H7 (cell line): Measurements from ENCODE around the gene DGKB. TPM values are rescaled to one million over a fixed set of nuclear protein-coding genes. Genes with fewer than 3 reads are reported as not detected.

Experiments
- DNase-seq: peaks from one replicate; pipeline ENCODE4 v3.0.0; 2012
- H3K27me3 ChIP-seq: 2 replicates; pipeline ENCODE4 v1.6.0; 2011; ENCODE audit warnings: mild to moderate bottlenecking, low read length; ENCODE audit not compliant: control insufficient read depth, insufficient read depth
- H3K36me3 ChIP-seq: replicated peaks from 2 replicates; pipeline ENCODE4 v1.5.1; 2011; ENCODE audit warnings: low read length; ENCODE audit not compliant: control insufficient read depth, insufficient read depth
- H3K4me3 ChIP-seq: 2 replicates; pipeline ENCODE4 v1.5.1; 2011; ENCODE audit warnings: low read depth, mild to moderate bottlenecking, control low read depth, low read length, moderate library complexity; ENCODE audit not compliant: insufficient read depth
- total RNA-seq: library from RNA; depleted of rRNA; stranded (reverse); fragments of >200 nt; shearing (Covaris generic); gene quantifications from 2 replicates; pipeline ENCODE4 v1.2.3, GENCODE V29; 2014; rRNA removed

DGKB gene
- 0.26 and 0.52 TPM in 2 replicates for total RNA-seq

DNA sequence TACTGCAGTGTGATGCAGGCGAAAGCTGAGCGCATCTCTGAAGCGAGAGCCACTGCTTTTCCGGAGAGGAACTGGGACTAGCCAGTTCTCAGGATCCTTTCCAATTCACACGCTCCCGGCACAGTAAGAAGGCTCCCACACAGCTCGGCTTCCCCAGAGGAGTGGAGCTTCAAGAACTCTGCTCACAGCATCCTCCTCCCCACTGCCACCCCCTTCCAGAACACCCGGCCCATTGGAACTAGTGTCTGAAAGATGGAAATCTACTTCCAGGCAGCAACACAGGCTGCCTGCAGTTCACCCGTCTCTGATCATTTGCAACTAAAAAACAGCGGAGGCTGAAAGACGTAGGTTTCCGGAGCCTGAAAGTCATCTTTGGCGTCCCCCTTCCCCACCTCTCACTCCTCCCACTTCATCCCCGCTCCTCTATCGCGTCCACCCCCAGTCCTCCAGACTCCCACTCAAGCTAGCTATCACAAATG, at the start of gene DGKB:
TSS of gene DGKB (minus strand) at position 163 of the 479 bp plus-strand sequence.
- DNase-seq = peak; percentile 1

DNA sequence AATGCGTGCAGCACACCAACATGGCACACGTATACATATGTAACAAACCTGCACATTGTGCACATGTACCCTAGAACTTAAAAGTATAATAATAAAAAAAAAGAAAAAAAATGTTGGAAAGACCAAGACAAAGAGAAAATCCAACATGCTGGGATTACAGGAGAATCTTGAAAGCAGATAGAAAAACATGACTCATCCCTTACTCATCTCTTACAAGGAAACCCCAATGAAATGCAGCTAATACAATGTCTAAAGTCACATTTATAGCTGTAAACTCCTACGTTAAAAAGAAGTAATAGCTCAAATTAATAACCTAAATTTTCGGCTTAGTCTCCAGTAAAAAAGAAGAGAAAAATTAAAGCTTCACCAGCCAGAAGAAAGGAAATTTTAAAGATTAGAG, 47.5 kb upstream of the DGKB start:
- no peaks in the 10 kb centered on the region for H3K36me3 ChIP-seq
- no peaks in the 10 kb centered on the region for H3K27me3 ChIP-seq
- no peak for DNase-seq
- H3K4me3 ChIP-seq = no peak overlapping the region

More for the DNA sequence above, at the start of gene DGKB:
- H3K36me3 ChIP-seq = no peaks in the 10 kb centered on the region
- peak within 1 kb of the TSS; percentile 30; the same call in 1 of the 2 replicates for H3K4me3 ChIP-seq
- H3K27me3 ChIP-seq = no peaks in the 10 kb centered on the region

DNA sequence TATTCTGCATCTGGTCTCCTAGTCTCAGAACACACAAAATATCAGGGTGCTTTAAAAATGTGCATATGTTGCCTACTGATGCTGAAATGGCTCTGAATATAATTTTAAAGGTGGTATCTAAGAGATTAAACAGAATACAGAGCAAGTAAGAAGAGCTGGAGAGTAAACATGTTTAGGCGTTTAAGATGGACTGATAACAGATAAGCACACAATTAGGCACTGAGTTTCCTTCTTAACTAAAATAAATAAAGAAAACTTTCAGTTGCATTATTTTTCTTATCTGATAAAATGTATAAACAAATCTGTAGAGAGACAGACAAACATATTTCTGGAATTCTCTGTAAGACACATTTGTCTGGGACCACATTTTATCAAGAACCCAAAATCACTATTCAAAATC, 35.6 kb upstream of the DGKB start:
- DNase-seq = no peak
- no peaks in the 10 kb centered on the region for H3K27me3 ChIP-seq
- no peaks in the 10 kb centered on the region for H3K36me3 ChIP-seq
- no peak overlapping the region for H3K4me3 ChIP-seq

DNA sequence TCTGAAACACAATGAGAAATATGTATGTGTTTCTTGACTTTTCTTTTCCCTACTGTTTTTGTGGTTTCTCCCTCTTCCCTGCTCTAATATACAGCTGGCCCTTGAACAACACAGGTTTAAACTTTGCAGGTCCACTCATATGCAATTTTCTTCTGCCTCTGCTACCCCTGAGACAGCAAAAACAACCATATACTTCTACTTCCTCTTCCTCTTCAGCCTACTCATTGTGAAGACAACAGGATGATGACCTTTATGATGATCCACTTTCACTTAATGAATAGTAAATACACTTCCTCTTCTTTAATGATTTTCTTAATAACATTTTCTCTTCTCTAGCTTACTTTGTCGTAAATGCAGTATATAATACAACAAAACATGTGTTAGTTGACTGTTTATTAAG, 35.0 kb upstream of the DGKB start:
- DNase-seq = no peak
- H3K4me3 ChIP-seq = no peak overlapping the region
- H3K36me3 ChIP-seq = no peaks in the 10 kb centered on the region
- no peaks in the 10 kb centered on the region for H3K27me3 ChIP-seq

DNA sequence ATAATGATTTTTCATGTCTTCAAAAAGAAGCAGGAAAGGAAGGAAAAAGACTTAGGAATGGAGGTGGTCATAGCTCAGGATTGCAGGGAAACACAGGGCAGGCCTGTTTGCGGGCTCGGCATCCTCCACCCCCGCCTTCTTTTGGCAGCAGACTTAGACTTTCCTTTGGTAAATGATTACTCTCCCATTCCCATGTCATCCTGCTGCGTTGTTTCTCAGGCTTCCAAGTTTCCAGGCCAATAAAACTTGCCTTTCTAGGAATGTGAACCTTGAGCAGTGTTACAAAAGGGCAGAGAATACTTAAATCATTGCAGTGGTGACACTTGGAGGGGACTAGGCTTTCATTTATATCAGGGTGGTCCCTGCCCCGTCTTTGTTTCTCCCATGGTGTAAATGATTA, 34.0 kb upstream of the DGKB start:
- no peak for DNase-seq
- no peaks in the 10 kb centered on the region for H3K36me3 ChIP-seq
- no peaks in the 10 kb centered on the region for H3K27me3 ChIP-seq
- H3K4me3 ChIP-seq = no peak overlapping the region

DNA sequence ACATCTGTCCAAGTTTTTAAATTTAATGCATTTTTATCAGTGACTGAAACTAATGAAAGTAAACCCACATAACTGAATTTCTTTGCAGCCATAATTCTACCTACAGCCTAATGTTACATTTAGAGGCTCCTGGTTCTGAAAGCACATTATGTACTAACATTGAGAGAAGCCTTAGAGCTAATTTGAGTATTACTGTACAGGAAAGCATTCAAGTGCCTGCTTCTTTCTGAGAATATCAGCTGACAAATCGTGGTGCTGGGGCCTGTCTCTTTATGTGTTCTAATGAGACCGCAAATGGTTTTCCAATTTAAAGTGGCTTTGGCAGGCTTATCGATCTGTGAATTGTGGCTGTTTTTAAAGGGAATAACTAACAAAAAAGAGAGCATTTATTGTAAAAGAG, 32.3 kb upstream of the DGKB start:
- no peaks in the 10 kb centered on the region for H3K36me3 ChIP-seq
- H3K4me3 ChIP-seq = no peak overlapping the region
- DNase-seq = no peak
- no peaks in the 10 kb centered on the region for H3K27me3 ChIP-seq

DNA sequence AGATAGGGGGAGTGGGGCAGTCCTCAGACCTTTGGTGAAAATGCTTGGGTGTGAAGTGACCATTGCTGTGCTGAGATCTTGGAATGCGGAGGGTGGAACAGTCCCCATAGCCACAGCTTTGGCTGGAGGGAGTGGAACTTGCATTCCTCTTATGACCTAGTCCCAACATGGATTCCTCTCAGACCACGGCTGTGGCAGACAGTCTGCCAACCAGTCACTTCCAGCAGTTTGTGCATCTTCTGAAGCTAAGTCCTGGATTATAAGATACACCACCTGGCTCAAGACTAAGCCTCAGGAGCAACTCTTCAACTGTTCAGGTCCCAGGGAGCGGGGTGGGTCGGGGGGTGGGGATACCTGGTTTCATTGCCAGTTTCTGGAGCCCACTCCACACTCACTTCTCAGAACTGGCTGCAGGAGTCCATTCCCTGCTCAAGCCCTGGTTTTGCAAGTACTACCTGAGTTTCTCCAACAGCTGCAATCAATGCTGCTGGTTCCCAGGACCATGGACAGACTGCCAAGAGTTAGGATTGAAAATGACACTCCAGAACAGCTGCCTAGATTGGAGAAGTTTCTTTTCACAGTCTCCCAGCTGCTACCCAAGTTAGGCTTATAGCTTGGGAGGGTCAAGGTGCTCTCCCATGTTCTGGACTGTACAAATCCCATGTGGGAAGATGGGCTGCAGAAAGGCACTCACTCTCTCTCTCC, 29.1 kb upstream of the DGKB start:
- no peaks in the 10 kb centered on the region for H3K27me3 ChIP-seq
- H3K36me3 ChIP-seq = no peaks in the 10 kb centered on the region
- no peak overlapping the region for H3K4me3 ChIP-seq
- DNase-seq = no peak

DNA sequence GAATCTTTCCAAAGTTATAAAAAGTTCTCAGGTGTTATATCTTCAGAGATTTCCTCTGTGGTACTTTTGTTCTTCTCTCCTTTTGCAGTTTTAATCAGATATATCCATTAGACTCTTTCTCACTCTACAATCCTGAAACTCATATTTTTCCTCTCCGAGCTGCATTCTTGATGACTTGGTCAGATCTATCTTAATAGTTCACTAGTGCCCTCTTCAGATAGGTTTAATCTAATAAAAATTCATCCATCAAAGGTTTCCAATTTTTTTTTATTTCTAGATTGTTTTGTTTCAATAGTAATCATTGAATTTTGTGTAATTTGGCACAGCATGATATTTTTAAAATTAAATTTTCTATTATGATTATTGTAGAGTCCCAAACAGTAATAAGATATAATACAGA, 21.8 kb upstream of the DGKB start:
- DNase-seq = no peak
- Histone ChIP-seq H3K36me3 (no peaks in the 10 kb centered on the region), H3K27me3 (no peaks in the 10 kb centered on the region), H3K4me3 (no peak overlapping the region)

- no peaks in the 10 kb centered on the region for H3K36me3 ChIP-seq
- H3K4me3 ChIP-seq = no peak overlapping the region
- DNase-seq = no peak
- H3K27me3 ChIP-seq = no peaks in the 10 kb centered on the region
Measured at GRCh38 chr7:14911077-14911476, 8.5 kb upstream of the DGKB start.

DNA sequence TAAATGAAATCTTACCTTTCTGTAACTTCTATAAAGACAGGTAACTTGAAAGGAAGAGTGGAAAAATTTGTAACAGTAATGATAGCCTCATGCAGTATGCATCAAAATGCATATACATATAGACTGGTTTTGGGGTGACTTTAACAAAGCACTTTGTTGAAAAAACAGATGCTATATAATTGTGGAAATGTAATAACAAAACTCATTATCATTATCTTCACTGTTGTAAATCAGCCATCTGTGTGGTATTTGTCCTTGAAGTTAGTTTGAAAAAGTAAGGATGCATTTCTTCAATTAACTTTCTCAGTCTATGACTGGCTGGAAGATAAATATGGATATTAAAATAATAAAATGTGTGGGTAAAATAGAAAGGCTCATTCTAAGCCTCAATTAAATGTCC, 6.1 kb upstream of the DGKB start:
- no peak for DNase-seq

DNA sequence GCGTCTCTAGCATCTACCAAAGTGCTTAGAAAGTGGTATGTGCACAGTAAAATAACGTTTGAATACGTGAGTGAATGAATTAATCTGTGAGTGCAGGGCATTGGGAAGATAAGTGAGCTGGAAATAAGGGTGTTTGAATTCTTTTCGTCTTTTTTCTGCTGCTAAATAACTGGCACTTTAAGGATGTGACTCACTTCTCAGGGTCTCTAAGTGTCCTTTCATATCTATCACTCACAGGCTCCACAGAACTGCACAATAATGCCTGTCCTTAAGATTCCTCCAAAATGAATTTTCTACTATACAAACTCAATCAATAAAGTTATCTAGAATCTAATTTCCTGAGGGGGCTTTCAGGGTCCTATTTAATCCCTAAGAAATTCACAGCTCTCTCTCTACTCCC, 3.2 kb upstream of the DGKB start:
- no peak for DNase-seq
- Histone ChIP-seq H3K27me3 (no peaks in the 10 kb centered on the region), H3K4me3 (no peak overlapping the region), H3K36me3 (no peaks in the 10 kb centered on the region)

More for the DNA sequence above, 6.1 kb upstream of the DGKB start:
- H3K36me3 ChIP-seq = no peaks in the 10 kb centered on the region
- H3K4me3 ChIP-seq = no peak overlapping the region
- H3K27me3 ChIP-seq = no peaks in the 10 kb centered on the region

GRCh38 chr7:14900051-14900450, 2.5 kb downstream of the DGKB start:
- no peak overlapping the region for H3K4me3 ChIP-seq
- H3K27me3 ChIP-seq = no peaks in the 10 kb centered on the region
- no peaks in the 10 kb centered on the region for H3K36me3 ChIP-seq
- no peak for DNase-seq

GRCh38 chr7:14899030-14899429, 3.5 kb downstream of the DGKB start:
- no peak for DNase-seq
- H3K36me3 ChIP-seq = no peaks in the 10 kb centered on the region

DNA sequence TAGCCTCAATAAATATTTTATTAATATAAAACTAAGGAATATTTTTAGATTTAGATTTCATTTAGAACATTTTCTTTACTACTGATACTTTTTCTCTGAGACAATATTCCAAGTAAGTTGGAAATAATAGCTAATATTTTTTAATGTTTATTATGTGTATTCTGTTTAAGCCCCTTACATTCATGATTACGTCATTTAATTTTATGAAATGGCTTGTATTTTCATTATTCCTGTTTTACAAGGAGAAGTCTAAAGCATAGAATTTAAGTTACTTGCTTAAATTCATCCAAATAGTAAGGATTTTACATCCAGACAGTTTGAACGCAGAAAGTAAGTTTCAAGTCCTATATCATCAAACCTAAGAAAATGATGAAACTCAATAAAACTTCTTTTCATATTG, 6.1 kb downstream of the DGKB start:
- H3K4me3 ChIP-seq = no peak overlapping the region
- no peak for DNase-seq
- H3K36me3 ChIP-seq = no peaks in the 10 kb centered on the region
- H3K27me3 ChIP-seq = no peaks in the 10 kb centered on the region

More at GRCh38 chr7:14899030-14899429, 3.5 kb downstream of the DGKB start:
- Histone ChIP-seq H3K27me3 (no peaks in the 10 kb centered on the region), H3K4me3 (no peak overlapping the region)

DNA sequence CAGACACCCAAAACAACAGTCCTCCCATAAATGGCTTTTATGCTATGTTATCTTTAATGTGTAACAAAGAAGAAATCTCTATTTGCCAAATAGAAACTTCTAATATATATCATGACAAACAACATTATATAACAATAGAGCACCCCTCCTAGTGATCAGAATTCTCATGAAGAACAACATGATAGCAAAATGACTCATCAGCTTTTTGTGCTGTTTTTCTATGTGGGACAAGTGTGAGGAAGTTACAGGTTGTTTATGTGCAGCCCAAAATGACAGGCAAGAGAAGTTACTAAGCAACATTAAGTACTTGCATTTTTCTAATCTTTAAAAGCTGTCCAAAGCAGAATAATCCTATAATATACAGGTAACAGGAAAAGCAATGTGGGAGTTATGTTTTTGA, 7.7 kb downstream of the DGKB start:
- Histone ChIP-seq H3K36me3 (no peaks in the 10 kb centered on the region), H3K4me3 (no peak overlapping the region), H3K27me3 (no peaks in the 10 kb centered on the region)
- no peak for DNase-seq

- Histone ChIP-seq H3K27me3 (no peaks in the 10 kb centered on the region), H3K4me3 (no peak overlapping the region), H3K36me3 (no peaks in the 10 kb centered on the region)
- DNase-seq = no peak
Measured at GRCh38 chr7:14892961-14893360, 9.6 kb downstream of the DGKB start.
